Measurements from ENCODE around the gene DMXL1.

Gene DMXL1

DNA sequence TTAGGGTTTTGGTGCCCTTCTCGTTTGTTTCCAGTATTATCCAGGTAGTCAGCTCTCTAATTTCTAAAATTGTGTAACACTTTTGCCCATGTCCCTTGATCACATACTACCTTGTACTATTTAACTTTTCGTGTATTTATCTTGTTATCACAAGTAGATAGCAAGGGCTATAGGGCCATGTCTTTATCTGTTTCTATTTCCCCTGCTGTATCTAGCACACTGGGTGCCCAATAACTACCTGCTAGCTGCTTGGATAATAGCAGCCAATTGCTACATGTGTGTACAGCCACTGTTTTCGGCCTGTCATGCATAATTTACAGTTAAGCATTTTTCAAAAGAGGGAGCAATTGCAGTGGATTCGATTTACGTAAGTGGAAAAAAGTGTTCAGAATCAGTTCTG is 220.2 kb downstream of the DMXL1 start:
- DNase-seq: no peak

- no peak for DNase-seq
Measured at GRCh38 chr5:119291877-119292276, 221.0 kb downstream of the DMXL1 start.

DNA sequence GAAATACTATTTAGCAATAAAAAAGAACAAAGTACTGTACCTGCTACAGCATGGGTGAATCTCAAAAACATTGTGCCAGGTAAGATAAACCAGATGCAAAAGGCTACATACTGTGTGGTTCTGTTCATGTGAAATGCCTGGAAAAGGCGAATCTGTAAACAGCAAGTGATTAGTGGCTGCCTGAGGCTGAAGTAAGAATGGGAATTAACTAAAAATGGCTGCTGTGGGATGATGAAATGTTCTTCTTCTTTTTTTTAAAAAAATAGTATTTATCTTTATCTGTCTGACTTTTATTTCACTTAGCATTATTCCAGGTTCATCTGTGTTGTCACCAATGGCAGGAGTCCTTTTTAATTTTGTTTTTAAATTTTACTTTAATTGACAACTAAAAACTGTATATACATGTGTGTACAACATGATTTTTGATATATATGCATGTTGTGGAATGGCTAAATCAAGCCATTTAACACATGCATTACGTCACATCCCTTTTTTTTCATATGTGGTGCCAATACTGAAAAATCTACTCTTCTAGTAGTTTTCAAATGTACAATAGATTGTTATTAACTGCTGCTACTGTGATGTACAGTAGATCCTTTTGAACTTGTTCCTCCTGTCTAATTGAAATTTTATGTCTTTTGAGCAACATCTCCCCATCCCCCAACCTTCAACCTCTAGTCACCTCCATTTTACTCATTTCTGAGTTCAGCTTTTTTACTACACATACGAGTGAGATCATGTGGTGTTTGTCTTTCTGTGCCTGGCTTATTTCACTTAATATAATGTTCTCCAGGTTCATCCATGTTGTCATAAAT is 222.0 kb downstream of the DMXL1 start:
- DNase-seq: no peak

DNA sequence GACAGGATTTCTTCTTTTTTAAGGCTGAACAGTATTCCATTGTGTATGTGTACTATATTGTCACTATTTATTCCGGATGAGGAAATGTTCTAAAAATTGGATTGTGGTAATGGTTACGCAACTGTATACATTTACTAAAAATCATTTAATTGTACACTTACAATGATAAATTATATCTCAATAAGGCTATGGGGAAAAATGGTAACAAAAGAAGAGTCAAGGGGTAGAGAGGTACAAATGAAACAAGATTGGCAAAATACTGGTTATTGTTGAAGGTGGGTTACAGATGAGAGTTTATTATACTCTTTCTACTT is 222.6 kb downstream of the DMXL1 start:
- no peak for DNase-seq

Data from CD4-positive, alpha-beta T cell treated with Interleukin-17A for 1 hour (primary cell).